Heart left ventricle (tissue), 16 donors: ENCODE measurements around the gene DCT. TPM values are rescaled to one million over a fixed set of nuclear protein-coding genes. Genes with fewer than 3 reads are reported as not detected.

Experiments
- ATAC-seq, 4 donors: fragments of 200-7000 bp; cut with Tn5 transposase; one replicate each; pipeline ENCODE4 v1.9.1; 2020 to 2022; ENCODE audit warnings: moderate library complexity in 4 of 4, mild to moderate bottlenecking in 3 of 4, moderate number of reproducible peaks in 1 of 4
- DNase-seq, 5 donors: peaks; one replicate each; pipeline ENCODE4 v3.0.0-alpha.2; 2020
- H3K27ac ChIP-seq, 12 donors: fragments of 200-600 bp; sonication (generic) in 4 of 12; one replicate each; pipeline versions ENCODE4 v1.5.0 to v1.8.0; 2016 to 2022; ENCODE audit warnings: mild to moderate bottlenecking in 2 of 12
- H3K27me3 ChIP-seq, 9 donors: fragments of 200-600 bp; sonication (generic) in 2 of 9; one replicate each; pipeline versions ENCODE4 v1.5.1 to v1.8.0; 2016 to 2022; ENCODE audit warnings: mild to moderate bottlenecking in 3 of 9
- H3K36me3 ChIP-seq, 9 donors: fragments of 200-600 bp; sonication (generic) in 2 of 9; one replicate each; pipeline versions ENCODE4 v1.5.0 to v1.8.0; 2018 to 2022; ENCODE audit warnings: mild to moderate bottlenecking in 2 of 9
- H3K4me1 ChIP-seq, 12 donors: fragments of 200-600 bp; sonication (generic) in 4 of 12; one replicate each; pipeline versions ENCODE4 v1.5.0 to v1.8.0; 2016 to 2022; ENCODE audit warnings: mild to moderate bottlenecking in 3 of 12
- H3K4me3 ChIP-seq, 12 donors: fragments of 200-600 bp; sonication (generic) in 4 of 12; one replicate each; pipeline versions ENCODE4 v1.5.0 to v1.8.0; 2017 to 2022; ENCODE audit warnings: mild to moderate bottlenecking in 9 of 12, moderate library complexity in 4 of 12
- H3K9me3 ChIP-seq, 12 donors: fragments of 200-600 bp; sonication (generic) in 4 of 12; one replicate each; pipeline versions ENCODE4 v1.5.0 to v1.8.0; 2016 to 2022; ENCODE audit warnings: mild to moderate bottlenecking in 1 of 12
- POLR2A ChIP-seq, 2 donors: fragments of 450-650 bp; IDR thresholded peaks; one replicate each; pipeline ENCODE4 v1.6.1; 2017; ENCODE audit warnings: antibody characterized with exemption in 2 of 2, mild to moderate bottlenecking in 2 of 2, moderate library complexity in 2 of 2
- WGBS, 4 donors: extraction: QIAGEN DNeasy Blood & Tissue Kit in 2 of 4; methylation state at CpG; one replicate each; pipeline versions ENCODE4 v1.1.5 to v1.1.7; 2013 to 2018; 5-methylcytosine and 5-hydroxymethylcytosine counted together
- intact Hi-C, 10 donors: fragments of 100-400 bp; cut with DNase I; formaldehyde crosslinking; loops; one replicate each; pipeline versions ENCODE4 v1.11.1 to v1.14.2; 2022
- polyA plus RNA-seq, 2 donors: library from polyadenylated mRNA; stranded (reverse); fragments of 200-250 nt; gene quantifications; one replicate each; pipeline ENCODE4 v1.2.3, GENCODE V29; 2013
- total RNA-seq, 9 donors: library from RNA; depleted of rRNA in 2 of 9; stranded (reverse); fragments of >200 nt in 2 of 9; fragmentation: NEBNext Ultra II Directional in 3 of 9; extraction: Animal tissue kit (Norgen Biotek cat#: 25700) in 3 of 9; gene quantifications; one replicate each; pipeline versions ENCODE4 v1.1.0 to v1.2.4, GENCODE V29; 2016 to 2023
- TF ChIP-seq, protein P1 (sequence below), 12 donors: fragments of 200-600 bp; sonication (generic) in 4 of 12; IDR thresholded peaks; one replicate each; pipeline versions ENCODE4 v1.5.0 to v1.8.0; 2018 to 2022; ENCODE audit warnings: antibody characterized with exemption in 12 of 12, mild to moderate bottlenecking in 5 of 12
- donor health status: ischemic (EF 13 %, LVEDD 7.1; RV severe dilation, severe dysfunction).
- donor health status: healthy with polysubstance abuse.
- donor health status: DM: no; HTN: yes; CAD: no.
- donor health status: DM: no; HTN: no; CAD: no.
- donor health status: ischemic (EF 25% LVEDD 6.9; RV normal size, moderate dysfunction).
- donor health status: ischemic (EF 25% LVEDD 5.7; RV mildly dilated, moderate dysfunction).
- donor health status: healthy.
- donor health status: DM: yes; HTN: yes; CAD: no.
- donor health status: ischemic (EF 35%, LVEDD 5.7; RV mildly dilated, moderate dysfunction).
- donor health status: nonischemic (EF 11% LVEDD 7.7; RV severe dilation, severe dysfunction).
- donor health status: DM: yes; HTN: yes; CAD: no.
- donor health status: PGD.
- donor health status: ischemic (EF 29% LVEDD 5.4; RV normal size, mild dysfunction).
- donor health status: nonischemic (EF 23%, LVEDD 6.1; RV moderate dilation, normal function).

Gene DCT
- total and polyA plus RNA-seq, 11 donors: 0.11 to 0.88 (median 0.25) TPM; not detected in 3

DNA sequence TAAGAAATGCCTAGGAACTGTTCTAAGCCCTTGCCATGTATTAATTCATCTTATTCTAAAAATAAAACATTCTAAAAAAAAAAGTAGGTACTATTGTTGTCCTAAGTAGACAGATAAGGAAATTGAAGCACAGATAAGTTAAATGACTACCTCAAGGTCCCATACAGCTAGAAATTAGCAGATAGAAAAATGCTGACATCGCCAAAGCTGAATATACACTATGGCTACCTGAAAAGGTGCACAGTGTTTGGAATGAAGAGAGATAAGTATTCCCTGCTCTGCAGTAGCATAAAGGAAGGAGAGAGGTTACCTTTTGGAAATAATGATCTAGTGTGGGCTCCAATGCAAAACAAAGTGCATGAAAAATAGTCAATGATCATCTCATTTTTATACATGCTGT is 65.3 kb downstream of the DCT start:
- Histone ChIP-seq H3K4me3 (no peak overlapping the region), H3K27me3 (peaks cover 0 to 3% (median 0%) of the 10 kb centered on the region in 9 donors), H3K9me3 (peaks cover 0 to 6% (median 0%) of the 10 kb centered on the region in 12 donors), H3K27ac (no peak overlapping the region), H3K4me1 (peaks cover 0 to 7% (median 0%) of the 10 kb centered on the region in 12 donors), H3K36me3 (no peaks in the 10 kb centered on the region)
- intact Hi-C loops: no loop called here
- TF ChIP-seq POLR2A (IDR thresholded peaks at IDR 0.05): no peak
- TF ChIP-seq, protein P1, sequence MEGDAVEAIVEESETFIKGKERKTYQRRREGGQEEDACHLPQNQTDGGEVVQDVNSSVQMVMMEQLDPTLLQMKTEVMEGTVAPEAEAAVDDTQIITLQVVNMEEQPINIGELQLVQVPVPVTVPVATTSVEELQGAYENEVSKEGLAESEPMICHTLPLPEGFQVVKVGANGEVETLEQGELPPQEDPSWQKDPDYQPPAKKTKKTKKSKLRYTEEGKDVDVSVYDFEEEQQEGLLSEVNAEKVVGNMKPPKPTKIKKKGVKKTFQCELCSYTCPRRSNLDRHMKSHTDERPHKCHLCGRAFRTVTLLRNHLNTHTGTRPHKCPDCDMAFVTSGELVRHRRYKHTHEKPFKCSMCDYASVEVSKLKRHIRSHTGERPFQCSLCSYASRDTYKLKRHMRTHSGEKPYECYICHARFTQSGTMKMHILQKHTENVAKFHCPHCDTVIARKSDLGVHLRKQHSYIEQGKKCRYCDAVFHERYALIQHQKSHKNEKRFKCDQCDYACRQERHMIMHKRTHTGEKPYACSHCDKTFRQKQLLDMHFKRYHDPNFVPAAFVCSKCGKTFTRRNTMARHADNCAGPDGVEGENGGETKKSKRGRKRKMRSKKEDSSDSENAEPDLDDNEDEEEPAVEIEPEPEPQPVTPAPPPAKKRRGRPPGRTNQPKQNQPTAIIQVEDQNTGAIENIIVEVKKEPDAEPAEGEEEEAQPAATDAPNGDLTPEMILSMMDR (IDR thresholded peaks at IDR 0.05): no peak
- 90 to 98% (median 96%) methylated on average over 1 of the region's 1 CpG for WGBS, 4 donors
- ATAC-seq (no peak), DNase-seq (no peak)

DNA sequence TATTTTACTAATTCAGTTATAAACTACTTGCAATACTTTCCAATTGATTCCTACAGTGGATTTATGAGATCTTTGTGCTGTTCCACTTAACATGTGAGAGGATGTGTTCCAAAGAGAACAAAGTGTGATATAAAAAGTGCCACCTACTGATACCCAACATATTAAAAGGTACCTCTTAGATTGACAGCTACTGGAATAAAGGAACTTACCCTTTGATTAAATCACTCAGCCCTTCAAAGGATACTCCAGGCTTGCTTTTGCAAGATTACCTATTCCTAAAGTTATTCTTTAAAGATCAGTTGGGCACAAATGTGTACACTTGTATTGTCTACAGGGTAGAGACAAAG is 65.9 kb downstream of the DCT start:
- Histone ChIP-seq H3K27ac (no peak overlapping the region), H3K4me3 (no peak overlapping the region), H3K9me3 (peaks cover 0 to 6% (median 0%) of the 10 kb centered on the region in 12 donors), H3K36me3 (no peaks in the 10 kb centered on the region), H3K4me1 (peaks cover 0 to 7% (median 0%) of the 10 kb centered on the region in 12 donors), H3K27me3 (peaks cover 0 to 3% (median 0%) of the 10 kb centered on the region in 9 donors)
- TF ChIP-seq, protein P1 (IDR thresholded peaks at IDR 0.05): no peak
- TF ChIP-seq POLR2A (IDR thresholded peaks at IDR 0.05): no peak
- ATAC-seq (no peak), DNase-seq (no peak)
- intact Hi-C loops: no loop called here

GRCh38 chr13:94412870-94413597 is 66.4 kb downstream of the DCT start:
- DNase-seq (no peak), ATAC-seq (no peak)
- Histone ChIP-seq H3K4me1 (peaks cover 0 to 7% (median 0%) of the 10 kb centered on the region in 12 donors), H3K27me3 (peaks cover 0 to 3% (median 0%) of the 10 kb centered on the region in 9 donors), H3K36me3 (no peaks in the 10 kb centered on the region), H3K4me3 (no peak overlapping the region), H3K27ac (no peak overlapping the region), H3K9me3 (peaks cover 0 to 6% (median 0%) of the 10 kb centered on the region in 12 donors)
- WGBS, 4 donors: 27 to 49% (median 32%) methylated on average over 3 of the region's 3 CpGs
- TF ChIP-seq, protein P1 (IDR thresholded peaks at IDR 0.05): no peak
- no peak for TF ChIP-seq POLR2A (IDR thresholded peaks at IDR 0.05)
- intact Hi-C loops: no loop called here

DNA sequence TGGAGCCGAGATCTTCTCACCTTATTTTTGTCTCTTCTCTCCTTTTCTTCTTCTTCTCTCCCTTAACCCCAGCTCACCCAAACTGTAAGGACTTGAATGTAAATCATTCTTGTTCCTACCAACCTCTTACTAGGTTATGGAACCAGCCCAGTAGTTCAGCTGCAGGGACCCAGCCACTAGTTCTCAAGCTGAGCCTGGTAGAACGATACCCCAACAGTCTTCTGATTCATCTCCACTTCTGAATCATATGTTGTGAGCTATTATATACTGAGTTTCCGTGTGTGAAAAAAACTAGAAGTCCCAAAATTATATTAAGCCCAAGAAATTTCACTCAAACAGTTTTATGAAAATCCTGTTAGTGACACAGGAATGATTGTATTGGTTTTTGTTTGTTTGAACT is 67.7 kb downstream of the DCT start:
- ATAC-seq (no peak), DNase-seq (no peak)
- H3K27ac ChIP-seq: no peak overlapping the region
- no peaks in the 10 kb centered on the region for H3K36me3 ChIP-seq
- H3K4me3 ChIP-seq: no peak overlapping the region
- intact Hi-C loops: no loop called here
- H3K27me3 ChIP-seq: peaks cover 0 to 3% (median 0%) of the 10 kb centered on the region in 9 donors
- 57 to 86% (median 69%) methylated on average over 3 of the region's 3 CpGs for WGBS, 4 donors
- peaks cover 0 to 7% (median 0%) of the 10 kb centered on the region in 12 donors for H3K4me1 ChIP-seq
- TF ChIP-seq POLR2A (IDR thresholded peaks at IDR 0.05): no peak
- TF ChIP-seq, protein P1 (IDR thresholded peaks at IDR 0.05): no peak
- no peaks in the 10 kb centered on the region for H3K9me3 ChIP-seq
